Retinal pigment epithelial cell (primary cell): ENCODE results near the gene SYNDIG1.

Experiments
- DNase-seq: peaks from one replicate; pipeline ENCODE4 v3.0.0-alpha.2; 2010; ENCODE audit warnings: low read depth
- H3K4me3 ChIP-seq: 2 replicates; pipeline ENCODE4 v1.5.1; 2011; ENCODE audit warnings: mild to moderate bottlenecking, low read length, control low read depth, moderate library complexity
- TF ChIP-seq, protein P1 (sequence below): conservative IDR thresholded peaks from 2 replicates; pipeline ENCODE4 v1.5.1; 2011; ENCODE audit warnings: low read depth, low read length, control low read depth, inconsistent platforms

Gene SYNDIG1

DNA sequence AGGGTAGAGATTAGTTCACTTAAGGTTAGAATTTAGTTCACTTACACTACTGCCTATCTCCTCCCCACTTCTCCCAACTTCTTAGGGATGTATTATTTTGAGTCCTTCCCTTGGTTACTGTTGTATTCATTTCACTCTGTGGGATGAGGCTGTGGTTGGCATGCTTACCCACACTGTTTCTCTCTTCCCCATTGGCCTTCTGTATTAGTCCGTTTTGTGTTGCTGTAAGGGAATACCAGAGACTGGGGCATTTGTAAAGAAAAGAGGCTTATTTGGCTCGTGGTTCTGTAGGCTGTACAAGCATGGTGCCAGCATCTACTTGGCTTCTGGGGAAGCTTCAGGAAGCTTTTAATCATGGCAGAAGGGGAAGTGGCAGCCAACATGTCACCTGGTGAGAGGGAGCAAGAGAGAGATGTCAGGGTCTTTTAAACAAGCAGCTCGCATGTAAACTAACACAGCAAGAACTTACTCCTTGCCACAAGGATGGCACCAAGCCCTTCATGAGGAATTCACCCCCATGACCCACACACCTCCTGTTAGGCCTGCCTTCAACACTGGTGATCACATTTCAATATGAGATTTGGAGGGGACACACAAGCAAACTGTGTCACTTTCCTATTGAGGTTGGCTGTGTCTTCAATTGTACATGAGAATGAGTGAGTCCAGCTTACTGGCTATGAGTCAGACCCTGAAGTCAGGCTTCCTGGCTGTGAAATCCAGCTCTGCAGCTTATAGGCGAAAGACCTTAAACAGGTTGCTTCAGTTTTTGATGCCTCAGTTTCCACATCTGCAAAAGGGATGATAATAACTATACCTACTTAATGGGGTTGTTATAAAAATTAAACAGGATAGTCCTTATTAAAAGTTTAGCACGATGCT is 53.3 kb downstream of the SYNDIG1 start:
- no peak overlapping the region for H3K4me3 ChIP-seq
- no peak for DNase-seq
- TF ChIP-seq, protein P1, sequence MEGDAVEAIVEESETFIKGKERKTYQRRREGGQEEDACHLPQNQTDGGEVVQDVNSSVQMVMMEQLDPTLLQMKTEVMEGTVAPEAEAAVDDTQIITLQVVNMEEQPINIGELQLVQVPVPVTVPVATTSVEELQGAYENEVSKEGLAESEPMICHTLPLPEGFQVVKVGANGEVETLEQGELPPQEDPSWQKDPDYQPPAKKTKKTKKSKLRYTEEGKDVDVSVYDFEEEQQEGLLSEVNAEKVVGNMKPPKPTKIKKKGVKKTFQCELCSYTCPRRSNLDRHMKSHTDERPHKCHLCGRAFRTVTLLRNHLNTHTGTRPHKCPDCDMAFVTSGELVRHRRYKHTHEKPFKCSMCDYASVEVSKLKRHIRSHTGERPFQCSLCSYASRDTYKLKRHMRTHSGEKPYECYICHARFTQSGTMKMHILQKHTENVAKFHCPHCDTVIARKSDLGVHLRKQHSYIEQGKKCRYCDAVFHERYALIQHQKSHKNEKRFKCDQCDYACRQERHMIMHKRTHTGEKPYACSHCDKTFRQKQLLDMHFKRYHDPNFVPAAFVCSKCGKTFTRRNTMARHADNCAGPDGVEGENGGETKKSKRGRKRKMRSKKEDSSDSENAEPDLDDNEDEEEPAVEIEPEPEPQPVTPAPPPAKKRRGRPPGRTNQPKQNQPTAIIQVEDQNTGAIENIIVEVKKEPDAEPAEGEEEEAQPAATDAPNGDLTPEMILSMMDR: no peak

DNA sequence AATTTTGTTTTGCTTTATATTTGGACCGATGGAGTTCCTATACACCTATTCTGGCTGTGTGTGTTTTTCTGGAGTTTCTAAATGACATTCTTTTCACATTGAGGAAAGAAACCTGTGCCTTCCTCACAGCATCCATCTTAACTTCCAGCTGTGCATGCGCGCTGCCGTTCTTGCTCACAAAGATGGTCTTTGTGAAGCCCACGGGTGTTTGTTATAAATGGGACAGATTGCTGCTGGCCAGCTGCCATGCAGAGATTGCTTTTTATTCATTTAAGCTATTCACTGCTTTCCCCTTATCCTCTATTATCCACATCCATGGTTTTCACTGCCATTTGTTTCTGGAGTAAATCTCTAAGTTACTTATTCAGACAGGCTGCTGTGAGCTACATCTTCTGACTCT is 54.2 kb downstream of the SYNDIG1 start:
- TF ChIP-seq, protein P1: no peak
- no peak for DNase-seq
- no peak overlapping the region for H3K4me3 ChIP-seq

DNA sequence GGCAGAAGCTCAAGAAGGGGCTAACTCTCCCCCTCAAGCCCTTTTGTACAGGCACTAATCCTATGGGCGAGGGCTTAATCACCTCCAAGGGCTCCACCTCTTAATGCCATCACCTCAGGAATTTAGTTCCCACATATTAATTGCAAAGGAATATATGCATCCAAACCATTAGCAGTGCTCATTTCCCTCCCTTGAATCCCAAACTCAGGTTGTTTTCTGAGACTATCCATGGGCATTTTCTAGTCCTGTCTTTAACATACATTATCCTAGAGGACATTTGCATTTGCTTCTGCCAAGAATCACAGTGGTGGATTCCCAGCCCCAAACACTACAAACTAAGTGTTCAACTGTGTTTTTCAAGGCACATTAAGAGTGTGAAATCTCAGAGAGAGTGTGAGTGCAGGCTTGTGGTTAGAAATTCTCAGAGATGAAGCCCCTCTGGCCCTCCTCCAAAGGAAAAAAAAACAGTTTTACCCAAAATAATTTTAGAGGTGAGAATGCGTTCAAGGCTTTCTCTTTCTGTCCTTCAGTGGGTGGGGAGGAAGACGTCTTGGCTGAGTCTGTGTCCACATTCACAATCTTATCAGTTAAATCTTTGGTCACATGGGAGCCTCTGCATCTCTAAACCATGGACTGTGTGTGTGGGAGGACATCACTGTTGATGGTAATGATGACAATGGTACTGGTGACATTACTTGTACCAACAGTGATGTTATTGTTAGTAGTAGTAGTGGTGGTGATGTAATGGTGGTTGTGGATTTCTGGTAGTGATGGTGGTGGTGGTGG is 59.3 kb downstream of the SYNDIG1 start:
- TF ChIP-seq, protein P1: no peak
- DNase-seq: no peak
- no peak overlapping the region for H3K4me3 ChIP-seq

DNA sequence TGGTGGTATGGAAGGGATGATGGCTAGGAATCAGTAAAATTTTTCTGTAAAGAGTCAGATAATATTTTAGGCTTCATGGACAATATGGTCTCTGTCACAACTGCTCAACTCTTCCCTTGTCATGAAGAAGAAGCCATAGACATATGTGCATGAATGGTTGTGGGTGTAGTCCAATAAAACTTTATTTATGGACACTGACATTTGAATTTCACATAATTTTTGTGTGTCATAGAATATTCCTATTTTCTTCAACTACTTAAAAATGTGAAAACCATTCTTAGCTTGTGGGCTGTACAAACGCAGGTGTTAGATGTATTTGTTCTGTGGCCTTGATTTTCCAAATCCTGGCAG is 59.9 kb downstream of the SYNDIG1 start:
- TF ChIP-seq, protein P1: no peak
- DNase-seq: no peak
- H3K4me3 ChIP-seq: no peak overlapping the region

DNA sequence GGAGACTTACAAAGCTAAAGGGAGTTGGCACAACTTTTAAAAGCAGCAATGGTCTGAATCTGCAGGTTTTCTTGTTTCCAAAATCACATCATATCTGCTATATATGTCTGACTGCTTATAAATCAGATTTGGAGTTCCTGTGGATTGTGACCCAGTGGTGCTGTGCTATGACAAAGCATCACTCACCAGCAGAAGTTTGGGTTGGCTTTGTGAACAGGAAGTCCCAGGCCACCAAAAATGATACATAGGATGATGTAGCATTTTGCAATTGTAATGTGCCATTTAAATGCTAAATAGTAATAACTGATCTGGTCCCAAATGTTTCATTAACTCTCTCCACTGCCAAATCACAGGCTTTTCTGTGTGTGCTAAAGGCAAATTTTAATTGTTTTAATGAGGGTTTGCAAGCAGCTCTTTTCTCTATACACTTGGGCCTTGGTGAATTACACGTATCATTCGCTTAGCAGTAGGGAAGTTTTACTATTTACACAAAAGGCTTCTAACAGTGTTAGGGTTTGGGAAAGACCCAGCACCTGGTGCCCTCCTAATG is 60.8 kb downstream of the SYNDIG1 start:
- DNase-seq: no peak
- TF ChIP-seq, protein P1: no peak

DNA sequence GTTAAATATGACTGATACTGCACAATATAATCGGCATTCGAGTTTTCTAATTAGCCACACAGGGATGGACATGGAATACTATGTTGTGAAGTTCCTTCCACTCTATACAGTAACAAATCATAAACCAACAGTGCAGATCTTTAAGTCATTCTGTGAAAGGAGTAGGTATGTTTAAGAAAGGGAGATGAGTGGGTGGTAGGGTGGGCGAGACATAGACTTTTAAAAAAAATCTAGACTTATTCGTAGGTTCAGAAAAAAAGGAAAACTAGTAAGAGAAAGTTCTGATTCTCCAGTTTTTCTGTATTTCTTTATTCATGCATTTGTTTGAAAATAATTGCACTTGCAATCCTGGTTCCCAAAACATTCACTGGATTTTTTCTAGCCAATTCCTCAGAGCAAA is 61.8 kb downstream of the SYNDIG1 start:
- TF ChIP-seq, protein P1: no peak
- no peak overlapping the region for H3K4me3 ChIP-seq
- no peak for DNase-seq

More for the DNA sequence above, 60.8 kb downstream of the SYNDIG1 start:
- no peak overlapping the region for H3K4me3 ChIP-seq
